SHP77 (cell line): ENCODE measurements around the gene PGA5.
A peak's percentile ranks its signal among the peaks of the same experiment; 100 is the strongest.

Source experiments
- DNase-seq, 2 experiments: peaks; one replicate each; lab custom pipeline; 2025; lab: John Stamatoyannopoulos, UW

Gene PGA5

GRCh38 chr11:61294717-61295595 lies 54.0 kb downstream of the PGA5 start, which contains the start of gene VWCE:
VWCE (minus strand) TSS chr11:61295316; CDS start chr11:61295037, 279 bp downstream.
- peak; percentile 23 to 61 for DNase-seq

DNA sequence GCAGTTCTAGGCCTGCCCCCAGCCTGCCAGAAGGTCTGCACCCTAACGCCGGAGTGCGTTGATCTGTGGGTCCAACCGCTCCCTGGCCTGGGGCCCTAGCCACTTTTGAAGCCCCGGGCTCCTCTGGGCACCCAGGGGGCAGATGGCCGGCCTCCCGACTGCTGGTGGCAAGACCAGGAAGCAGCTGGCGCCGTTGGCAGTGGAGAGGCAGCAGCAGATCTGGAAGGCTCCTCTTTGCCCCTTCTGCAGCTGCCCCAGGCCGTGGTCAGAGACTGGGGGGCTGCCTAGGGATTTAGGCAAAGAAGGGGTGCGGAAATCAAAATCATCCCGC lies 54.6 kb downstream of the PGA5 start:
- DNase-seq = no peak

DNA sequence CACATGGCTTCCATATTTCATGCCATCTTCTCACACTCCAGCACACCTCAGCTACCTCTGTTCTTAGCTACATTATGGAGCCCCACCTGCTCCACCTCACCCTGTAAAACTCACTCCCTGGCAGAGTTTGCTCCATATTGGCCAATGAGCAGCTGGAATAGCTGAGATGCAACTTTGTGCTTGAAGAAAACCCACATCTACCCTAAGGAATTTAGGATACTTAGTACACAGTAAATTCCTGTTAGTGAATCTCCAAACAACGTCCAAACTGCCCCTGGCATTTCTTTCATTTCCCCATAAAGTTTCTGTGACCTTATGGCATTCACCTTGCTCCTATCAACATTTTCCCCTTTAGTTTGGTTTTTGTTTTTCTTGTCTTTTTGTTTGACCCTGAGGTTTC lies 56.4 kb downstream of the PGA5 start:
- DNase-seq = no peak

- no peak for DNase-seq
Measured at GRCh38 chr11:61297746-61298145, 56.8 kb downstream of the PGA5 start.

GRCh38 chr11:61298663-61299244 lies 57.8 kb downstream of the PGA5 start:
- no peak for DNase-seq
